HCT116 (cell line): ENCODE measurements around the gene CALN1. TPM values are rescaled to one million over a fixed set of nuclear protein-coding genes. Genes with fewer than 3 reads are reported as not detected.

Experiments
- ATAC-seq: fragments of 200-7000 bp; cut with Tn5 transposase; 2 replicates; pipeline ENCODE4 v1.9.1; 2020; ENCODE audit warnings: mild to moderate bottlenecking, moderate library complexity
- BruUV-seq: library from RNA; stranded (reverse); fragments of 400-500 nt; replicated peaks from 2 replicates; lab custom pipeline; 2021; lab: Mats Ljungman, UMichigan
- CTCF ChIA-PET: fragments of 300-600 bp; sonication (Branson Sonifier 250); formaldehyde crosslinking; loops from one replicate; lab custom pipeline; 2021; ENCODE audit warnings: antibody characterized with exemption; lab: Charles Lee
- POLR2A ChIA-PET: fragments of 300-600, 350-600 bp; sonication (Branson Sonifier 250); formaldehyde crosslinking; loops from one replicate; lab custom pipeline; 2021; ENCODE audit warnings: antibody characterized with exemption; lab: Charles Lee
- RAD21 ChIA-PET, 2 experiments: fragments of 300-600 bp; sonication (Branson Sonifier 250); formaldehyde crosslinking; loops; one replicate each; lab custom pipeline; 2023; ENCODE audit warnings: low total read pairs in 2 of 2; ENCODE audit not compliant: uncharacterized antibody in 2 of 2, unreplicated experiment in 2 of 2, low non-redundant PET in 1 of 2; lab: Charles Lee
- DNase-seq: peaks from one replicate; pipeline ENCODE4 v3.0.0-alpha.2; 2010; ENCODE audit warnings: low read depth, low spot score
- H2AFZ ChIP-seq: fragments of 200-600 bp; shearing (Covaris generic), sonication (generic); 2 replicates; pipeline ENCODE4 v1.6.1; 2017; ENCODE audit warnings: low read depth, mixed run types, mixed read lengths, antibody characterized with exemption, low read length; ENCODE audit not compliant: poor library complexity, severe bottlenecking
- H3K27ac ChIP-seq: 2 replicates; pipeline ENCODE4 v1.5.1; 2012; ENCODE audit warnings: low read depth, low read length
- H3K27me3 ChIP-seq: fragments of 200-600 bp; sonication (generic); 2 replicates; pipeline ENCODE4 v1.6.1; 2016; ENCODE audit warnings: mixed run types, low read length, mixed read lengths; ENCODE audit not compliant: insufficient read depth
- H3K36me3 ChIP-seq, 2 experiments: fragments of 200-500 bp in 1 of 2; fragments of 200-600 bp in 1 of 2; sonication (Bioruptor generic) in 1 of 2; sonication (generic) in 1 of 2; 2 replicates each; pipeline versions ENCODE4 v1.5.1 to v1.6.1; 2014 to 2016; ENCODE audit warnings: low read length in 2 of 2, inconsistent platforms in 1 of 2, mixed read lengths in 1 of 2, mixed run types in 1 of 2; ENCODE audit not compliant: insufficient read depth in 2 of 2, control insufficient read depth in 1 of 2
- H3K4me1 ChIP-seq, 2 experiments: fragments of 200-600 bp in 1 of 2; sonication (generic) in 1 of 2; 2 replicates each; pipeline versions ENCODE4 v1.5.1 to v1.6.1; 2012 to 2017; ENCODE audit warnings: low read length in 2 of 2, inconsistent platforms in 1 of 2, mild to moderate bottlenecking in 1 of 2, mixed read lengths in 1 of 2, mixed run types in 1 of 2, moderate library complexity in 1 of 2; ENCODE audit not compliant: insufficient read depth in 2 of 2, control insufficient read depth in 1 of 2
- H3K4me2 ChIP-seq: fragments of 200-600 bp; sonication (generic); 2 replicates; pipeline ENCODE4 v1.6.1; 2017; ENCODE audit warnings: mixed run types, low read length, mixed read lengths
- H3K4me3 ChIP-seq, 2 experiments: fragments of 200-600 bp in 1 of 2; sonication (generic) in 1 of 2; replicated peaks in 1 of 2; 2 replicates each; pipeline ENCODE4 v1.5.1; 2011 to 2016; ENCODE audit warnings: low read length in 2 of 2, control low read depth in 1 of 2, low read depth in 1 of 2, mild to moderate bottlenecking in 1 of 2, mixed read lengths in 1 of 2, mixed run types in 1 of 2
- H3K79me2 ChIP-seq: fragments of 200-600 bp; sonication (generic); 2 replicates; pipeline ENCODE4 v1.6.1; 2017; ENCODE audit warnings: mild to moderate bottlenecking, mixed run types, low read length, moderate library complexity, mixed read lengths; ENCODE audit not compliant: insufficient read depth
- H3K9ac ChIP-seq: fragments of 200-600 bp; sonication (generic); 2 replicates; pipeline ENCODE4 v1.6.1; 2016; ENCODE audit warnings: low read length, mixed read lengths
- H3K9me2 ChIP-seq: fragments of 200-600 bp; sonication (generic), shearing (Covaris generic); 2 replicates; pipeline ENCODE4 v1.6.1; 2017; ENCODE audit warnings: mixed run types, mild to moderate bottlenecking, moderate library complexity; ENCODE audit not compliant: insufficient read depth
- H3K9me3 ChIP-seq, 2 experiments: fragments of 200-500 bp in 1 of 2; fragments of 200-600 bp in 1 of 2; sonication (Bioruptor generic) in 1 of 2; sonication (generic) in 1 of 2; 2 replicates each; pipeline ENCODE4 v1.6.1; 2014 to 2017; ENCODE audit warnings: low read length in 2 of 2, mixed read lengths in 2 of 2, inconsistent platforms in 1 of 2, low read depth in 1 of 2, mild to moderate bottlenecking in 1 of 2, mixed run types in 1 of 2, moderate library complexity in 1 of 2; ENCODE audit not compliant: control insufficient read depth in 1 of 2, insufficient read depth in 1 of 2
- H4K20me1 ChIP-seq: fragments of 200-600 bp; sonication (generic), shearing (Covaris generic); 2 replicates; pipeline ENCODE4 v1.6.1; 2017; ENCODE audit warnings: mixed run types, mild to moderate bottlenecking, moderate library complexity; ENCODE audit not compliant: insufficient read depth
- ATF3 ChIP-seq: IDR thresholded peaks from 2 replicates; pipeline ENCODE4 v1.6.1; 2012
- POLR2A ChIP-seq: IDR thresholded peaks from 2 replicates; pipeline ENCODE4 v1.7.0; 2011; ENCODE audit warnings: borderline replicate concordance; ENCODE audit not compliant: insufficient read depth, insufficient read length; ENCODE audit errors: extremely low read depth
- RAD21 ChIP-seq: IDR thresholded peaks from 2 replicates; pipeline ENCODE4 v1.6.1; 2012; ENCODE audit warnings: low read depth, mild to moderate bottlenecking
- SRF ChIP-seq: IDR thresholded peaks from 2 replicates; pipeline ENCODE4 v1.6.1; 2012; ENCODE audit warnings: low read depth
- YY1 ChIP-seq: IDR thresholded peaks from 2 replicates; pipeline ENCODE4 v1.6.1; 2011; ENCODE audit warnings: low read length, low read depth, moderate library complexity, mild to moderate bottlenecking; ENCODE audit not compliant: insufficient replicate concordance; ENCODE audit errors: extremely low read depth
- intact Hi-C: fragments of 100-400 bp; cut with micrococcal nuclease; formaldehyde crosslinking; loops from 2 replicates; pipeline ENCODE4 v1.10.0; 2022
- total RNA-seq: library from RNA; stranded (reverse); gene quantifications from one replicate; pipeline ENCODE4 v1.2.1, GENCODE V29; 2021; ENCODE audit not compliant: unreplicated experiment

Gene CALN1
- total RNA-seq, 1 experiment from 2014 or later, result 0.17 TPM

GRCh38 chr7:71784180-71784579 is 628.0 kb downstream of the CALN1 start:
- ChIA-PET POLR2A (no interaction called here), CTCF (no interaction called here)

GRCh38 chr7:71783779-71784178 is 628.4 kb downstream of the CALN1 start:
- intact Hi-C loops, result no loop called here
- H3K4me3 ChIP-seq, result no peak overlapping the region
- ATAC-seq, result no peak
- H3K9me3 ChIP-seq, result peaks cover 15 to 20% of the 10 kb centered on the region in 2 experiments; a peak in 2 of 4 replicates
- RAD21 ChIA-PET, result no interaction called here
- no peak for DNase-seq
- no peaks in the 10 kb centered on the region for H4K20me1 ChIP-seq
- no peaks in the 10 kb centered on the region for H3K36me3 ChIP-seq
- no peak overlapping the region for H3K27ac ChIP-seq
- H2AFZ ChIP-seq, result no peak overlapping the region
- no peaks in the 10 kb centered on the region for H3K79me2 ChIP-seq
- no peak overlapping the region for H3K9ac ChIP-seq
- POLR2A ChIA-PET, result no interaction called here
- CTCF ChIA-PET, result no interaction called here
- H3K27me3 ChIP-seq, result no peaks in the 10 kb centered on the region
- no peak for TF ChIP-seq YY1
- no peak for TF ChIP-seq ATF3
- H3K4me2 ChIP-seq, result no peak overlapping the region
- no TSS peak for BruUV-seq
- no peaks in the 10 kb centered on the region for H3K9me2 ChIP-seq
- H3K4me1 ChIP-seq, result no peaks in the 10 kb centered on the region

More at GRCh38 chr7:71784180-71784579, 628.0 kb downstream of the CALN1 start:
- no peaks in the 10 kb centered on the region for H4K20me1 ChIP-seq
- no peaks in the 10 kb centered on the region for H3K79me2 ChIP-seq
- BruUV-seq, result no TSS peak
- intact Hi-C loops, result no loop called here
- TF ChIP-seq SRF, result no peak
- TF ChIP-seq POLR2A, result no peak
- TF ChIP-seq RAD21, result no peak
- no peak for TF ChIP-seq ATF3
- TF ChIP-seq, all 23 proteins: peak for 0
- Histone ChIP-seq H3K27me3 (no peaks in the 10 kb centered on the region), H3K9me3 (peaks cover 15 to 18% of the 10 kb centered on the region in 2 experiments; a peak in 2 of 4 replicates), H3K4me1 (no peaks in the 10 kb centered on the region), H3K36me3 (no peaks in the 10 kb centered on the region), H3K4me3 (no peak overlapping the region), H2AFZ (no peak overlapping the region), H3K9me2 (no peaks in the 10 kb centered on the region), H3K4me2 (no peak overlapping the region), H3K9ac (no peak overlapping the region), H3K27ac (no peak overlapping the region)
- ATAC-seq, result no peak
- no peak for DNase-seq
- RAD21 ChIA-PET, result no interaction called here
